ENCODE data around the gene SEC31B. TPM values are rescaled to one million over a fixed set of nuclear protein-coding genes. Genes with fewer than 3 reads are reported as not detected.

SEC31B gene
- total and polyA plus RNA-seq, 2 of the 8 experiments (the other 6 are each of a cell fraction or from before 2014, with no cell fraction given), result 4.1 to 5.3 TPM

GRCh38 chr10:100510533-100511308 is 8.9 kb downstream of the SEC31B start (continued):
- no peak for TF ChIP-seq CHD7 (IDR thresholded peaks at IDR 0.05; ENCODE audit: insufficient replicate concordance, low read length)
- no peak for TF ChIP-seq SIRT6 (IDR thresholded peaks at IDR 0.05; ENCODE audit: low read length)
- TF ChIP-seq POLR2AphosphoS5 (IDR thresholded peaks at IDR 0.05; ENCODE audit: low read depth, low read length), result no peak

Data from H1 (cell line).